Neural cell (in vitro differentiated cells): ENCODE data around the gene ZAR1. TPM values are rescaled to one million over a fixed set of nuclear protein-coding genes. Genes with fewer than 3 reads are reported as not detected.

Source experiments
- H2AFZ ChIP-seq: fragments of 200-600, 300-800 bp; sonication (generic), shearing (Covaris generic); 2 replicates; pipeline ENCODE4 v1.6.0; 2014; ENCODE audit warnings: low read depth, mild to moderate bottlenecking, antibody characterized with exemption, low read length, moderate library complexity
- H3F3A ChIP-seq: fragments of 200-600 bp; shearing (Covaris generic); 2 replicates; pipeline ENCODE4 v1.6.1; 2016; ENCODE audit warnings: mild to moderate bottlenecking, moderate library complexity, mixed read lengths, antibody characterized with exemption, low read length; ENCODE audit not compliant: insufficient read depth, poor library complexity, severe bottlenecking
- H3K27ac ChIP-seq: fragments of 200-600, 300-800 bp; sonication (generic), shearing (Covaris generic); 2 replicates; pipeline ENCODE4 v1.5.1; 2014; ENCODE audit warnings: mild to moderate bottlenecking, low read length, moderate library complexity
- H3K27me3 ChIP-seq: fragments of 300-800, 200-600 bp; sonication (generic), shearing (Covaris generic); 2 replicates; pipeline ENCODE4 v1.6.0; 2014; ENCODE audit warnings: mild to moderate bottlenecking, low read depth, low read length, moderate library complexity; ENCODE audit not compliant: insufficient read depth
- H3K36me3 ChIP-seq: fragments of 300-800, 200-600 bp; sonication (generic), shearing (Covaris generic); 2 replicates; pipeline ENCODE4 v1.5.1; 2014; ENCODE audit warnings: mild to moderate bottlenecking, antibody characterized with exemption, low read length, moderate library complexity; ENCODE audit not compliant: insufficient read depth
- H3K4me2 ChIP-seq: fragments of 300-800, 200-600 bp; sonication (generic), shearing (Covaris generic); 2 replicates; pipeline ENCODE4 v1.6.0; 2014; ENCODE audit warnings: mild to moderate bottlenecking, low read length
- H3K4me3 ChIP-seq: fragments of 300-800, 200-600 bp; sonication (generic), shearing (Covaris generic); 2 replicates; pipeline ENCODE4 v1.5.1; 2014; ENCODE audit warnings: mild to moderate bottlenecking, low read length, moderate library complexity
- H3K79me2 ChIP-seq: fragments of 200-600 bp; shearing (Covaris generic); replicated peaks from 2 replicates; pipeline ENCODE4 v1.6.0; 2014; ENCODE audit warnings: mild to moderate bottlenecking, low read length, moderate library complexity; ENCODE audit not compliant: insufficient read depth
- H3K9ac ChIP-seq: fragments of 300-800, 200-600 bp; sonication (generic), shearing (Covaris generic); 2 replicates; pipeline ENCODE4 v1.6.1; 2016; ENCODE audit warnings: mild to moderate bottlenecking, low read length, mixed read lengths
- H3K9me2 ChIP-seq: fragments of 200-600 bp; shearing (Covaris generic); 2 replicates; pipeline ENCODE4 v1.6.1; 2016; ENCODE audit warnings: mild to moderate bottlenecking, low read length, mixed read lengths; ENCODE audit not compliant: insufficient read depth
- H3K9me3 ChIP-seq: fragments of 200-600, 300-800 bp; sonication (generic), shearing (Covaris generic); 2 replicates; pipeline ENCODE4 v1.6.1; 2016; ENCODE audit warnings: mild to moderate bottlenecking, mixed run types, low read length, moderate library complexity, mixed read lengths
- H4K20me1 ChIP-seq: fragments of 200-600 bp; shearing (Covaris generic); 2 replicates; pipeline ENCODE4 v1.6.1; 2016; ENCODE audit warnings: mild to moderate bottlenecking, mixed run types; ENCODE audit not compliant: insufficient read depth
- CTCF ChIP-seq: fragments of 450-650 bp; IDR thresholded peaks from 2 replicates; pipeline ENCODE4 v1.5.1; 2014; ENCODE audit warnings: antibody characterized with exemption, mild to moderate bottlenecking, moderate library complexity; ENCODE audit not compliant: poor library complexity, severe bottlenecking
- EP300 ChIP-seq: fragments of 450-650 bp; conservative IDR thresholded peaks from 2 replicates; pipeline ENCODE4 v1.6.1; 2014; ENCODE audit warnings: antibody characterized with exemption, mild to moderate bottlenecking, moderate library complexity; ENCODE audit not compliant: poor library complexity, severe bottlenecking
- EZH2 ChIP-seq: fragments of 200-600, 300-800 bp; shearing (Covaris generic), sonication (generic); IDR thresholded peaks from 2 replicates; pipeline ENCODE4 v1.6.1; 2014; ENCODE audit warnings: antibody characterized with exemption, low read length, borderline replicate concordance, mild to moderate bottlenecking; ENCODE audit not compliant: insufficient read depth, poor library complexity, severe bottlenecking
- MXI1 ChIP-seq: fragments of 450-650 bp; conservative IDR thresholded peaks from 2 replicates; pipeline ENCODE4 v1.6.1; 2014; ENCODE audit warnings: antibody characterized with exemption, mild to moderate bottlenecking; ENCODE audit not compliant: poor library complexity, severe bottlenecking
- POLR2AphosphoS5 ChIP-seq: IDR thresholded peaks from 2 replicates; pipeline ENCODE4 v1.6.1; 2012
- RAD21 ChIP-seq: fragments of 450-650 bp; conservative IDR thresholded peaks from 2 replicates; pipeline ENCODE4 v1.6.1; 2014; ENCODE audit warnings: antibody characterized with exemption, mild to moderate bottlenecking, moderate library complexity
- REST ChIP-seq: IDR thresholded peaks from 2 replicates; pipeline ENCODE4 v1.6.1; 2012; ENCODE audit warnings: borderline replicate concordance
- SMC3 ChIP-seq: fragments of 450-650 bp; conservative IDR thresholded peaks from 2 replicates; pipeline ENCODE4 v1.6.1; 2014; ENCODE audit warnings: antibody characterized with exemption, mild to moderate bottlenecking, moderate library complexity; ENCODE audit not compliant: poor library complexity
- TAF1 ChIP-seq: IDR thresholded peaks from 2 replicates; pipeline ENCODE4 v1.6.1; 2012; ENCODE audit warnings: low read depth
- polyA plus RNA-seq: library from polyadenylated mRNA; depleted of rRNA; stranded (reverse); fragments of >200 nt; gene quantifications from 2 replicates; pipeline ENCODE4 v1.2.3, GENCODE V29; 2014

Gene ZAR1
- polyA plus RNA-seq, 1 donor from 2014 or later: not detected

- no peaks in the 10 kb centered on the region for H3K27me3 ChIP-seq
- H3K36me3 ChIP-seq: peaks cover 28% of the 10 kb centered on the region
- H3K79me2 ChIP-seq: no peaks in the 10 kb centered on the region
- no peaks in the 10 kb centered on the region for H3F3A ChIP-seq
- no peaks in the 10 kb centered on the region for H4K20me1 ChIP-seq
- H2AFZ ChIP-seq: no peak overlapping the region
- H3K27ac ChIP-seq: no peak overlapping the region
- no peak overlapping the region for H3K4me3 ChIP-seq
- TF ChIP-seq EP300 (no peak), TAF1 (no peak), RAD21 (no peak), EZH2 (no peak), SMC3 (no peak), REST (no peak), POLR2AphosphoS5 (no peak)
- no peak overlapping the region for H3K9ac ChIP-seq
- no peaks in the 10 kb centered on the region for H3K9me2 ChIP-seq
- no peak overlapping the region for H3K4me2 ChIP-seq
- H3K9me3 ChIP-seq: no peaks in the 10 kb centered on the region
These were observed 36.4 kb downstream of the ZAR1 start for GRCh38 chr4:48526406-48526805.

GRCh38 chr4:48538358-48538757, 48.3 kb downstream of the ZAR1 start:
- peaks cover 16% of the 10 kb centered on the region for H3K36me3 ChIP-seq
- no peak overlapping the region for H3K4me3 ChIP-seq
- H3K79me2 ChIP-seq: no peaks in the 10 kb centered on the region
- H3K4me2 ChIP-seq: no peak overlapping the region
- no peak for TF ChIP-seq RAD21
- no peak for TF ChIP-seq TAF1
- no peak for TF ChIP-seq POLR2AphosphoS5
- TF ChIP-seq REST: no peak
- no peak for TF ChIP-seq SMC3
- no peak for TF ChIP-seq EZH2
- no peak for TF ChIP-seq MXI1
- no peak for TF ChIP-seq CTCF
- no peak for TF ChIP-seq EP300
- H2AFZ ChIP-seq: no peak overlapping the region
- H3K27me3 ChIP-seq: no peaks in the 10 kb centered on the region
- no peaks in the 10 kb centered on the region for H4K20me1 ChIP-seq
- H3K9me3 ChIP-seq: no peaks in the 10 kb centered on the region
- no peaks in the 10 kb centered on the region for H3K9me2 ChIP-seq
- H3F3A ChIP-seq: no peaks in the 10 kb centered on the region
- H3K27ac ChIP-seq: no peak overlapping the region
- H3K9ac ChIP-seq: no peak overlapping the region
